GM20000 (cell line): ENCODE data around the gene PPHLN1.

Source experiments
- DNase-seq: peaks from one replicate; pipeline ENCODE4 v3.0.0; 2012; ENCODE audit warnings: low spot score
- CTCF ChIP-seq: IDR thresholded peaks from 2 replicates; pipeline ENCODE4 v1.5.1; 2012; ENCODE audit warnings: mild to moderate bottlenecking, control low read depth; ENCODE audit errors: extremely low read depth, missing control alignments

Gene PPHLN1

GRCh38 chr12:42402821-42403411, 76.9 kb downstream of the PPHLN1 start:
- no peak for DNase-seq
- TF ChIP-seq CTCF = no peak

- TF ChIP-seq CTCF = no peak
- no peak for DNase-seq
Measured at GRCh38 chr12:42407306-42407705, 81.3 kb downstream of the PPHLN1 start.

- TF ChIP-seq CTCF = no peak
Measured at GRCh38 chr12:42409471-42409870, 83.5 kb downstream of the PPHLN1 start.

GRCh38 chr12:42410340-42410739, 84.4 kb downstream of the PPHLN1 start:
- no peak for TF ChIP-seq CTCF
- DNase-seq = no peak

More at GRCh38 chr12:42409471-42409870, 83.5 kb downstream of the PPHLN1 start:
- DNase-seq = no peak

GRCh38 chr12:42420395-42420794, 94.4 kb downstream of the PPHLN1 start:
- no peak for DNase-seq
- TF ChIP-seq CTCF = no peak

GRCh38 chr12:42421844-42422779, 96.1 kb downstream of the PPHLN1 start:
- DNase-seq = peak; percentile 49
- no peak for TF ChIP-seq CTCF

GRCh38 chr12:42422785-42423184, 96.8 kb downstream of the PPHLN1 start:
- no peak for TF ChIP-seq CTCF
- DNase-seq = no peak
